GM18505 (cell line): Measurements from ENCODE around the gene TIAM1.
"Not testable (repeated sequence)": the region's sequence is repeated elsewhere in the genome, so short reads cannot be mapped to it uniquely, and the experiment has no call there.

Source experiments
- ATAC-seq: cut with Tn5 transposase; IDR thresholded peaks from one replicate; pipeline ENCODE4 v1.9.1; 2021; ENCODE audit not compliant: unreplicated experiment
- POLR2A ChIP-seq: IDR thresholded peaks from 4 replicates; pipeline ENCODE4 v1.6.1; 2011; ENCODE audit warnings: borderline replicate concordance; ENCODE audit not compliant: insufficient read depth, insufficient read length; ENCODE audit errors: extremely low read depth

TIAM1 gene

DNA sequence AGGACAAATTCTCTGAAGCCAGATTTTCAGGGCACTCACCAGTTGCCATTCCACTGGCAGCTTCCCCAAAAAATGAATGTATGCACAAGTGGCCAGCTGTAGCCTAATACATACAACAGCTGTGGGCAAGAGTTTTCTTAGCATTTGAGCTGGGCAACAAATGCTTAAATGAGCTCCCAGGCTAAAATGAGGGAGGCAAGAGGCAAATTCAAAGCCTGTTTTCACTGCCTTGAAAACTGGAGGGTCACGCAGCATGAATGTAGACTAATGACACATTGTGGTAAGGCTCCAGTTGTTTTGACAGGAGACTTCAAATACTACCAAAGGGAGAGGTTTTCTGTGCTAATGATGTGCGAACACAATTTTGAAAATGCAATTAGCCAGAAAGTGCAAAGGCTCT lies 88.2 kb downstream of the TIAM1 start:
- no peak for ATAC-seq
- no peak for TF ChIP-seq POLR2A

DNA sequence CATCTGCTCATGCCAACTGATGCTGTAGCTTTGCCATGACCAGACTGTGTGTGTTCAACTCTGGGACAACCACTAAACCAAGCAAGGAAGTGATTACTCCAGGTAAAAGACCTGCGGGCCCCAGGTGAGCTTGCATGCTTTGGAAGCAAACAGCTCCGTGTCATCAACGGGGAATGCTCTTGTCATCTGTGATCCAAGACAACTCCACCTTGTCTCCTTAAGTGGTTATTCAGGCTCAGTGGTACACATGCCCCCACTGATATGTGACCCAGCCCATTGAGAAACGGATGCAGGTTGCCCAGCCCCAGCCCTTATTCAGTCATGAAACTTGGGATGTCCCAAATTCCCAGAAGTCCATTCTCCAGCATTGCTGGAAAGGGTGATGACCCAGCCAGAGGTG lies 89.0 kb downstream of the TIAM1 start:
- no peak for TF ChIP-seq POLR2A
- ATAC-seq, result no peak

DNA sequence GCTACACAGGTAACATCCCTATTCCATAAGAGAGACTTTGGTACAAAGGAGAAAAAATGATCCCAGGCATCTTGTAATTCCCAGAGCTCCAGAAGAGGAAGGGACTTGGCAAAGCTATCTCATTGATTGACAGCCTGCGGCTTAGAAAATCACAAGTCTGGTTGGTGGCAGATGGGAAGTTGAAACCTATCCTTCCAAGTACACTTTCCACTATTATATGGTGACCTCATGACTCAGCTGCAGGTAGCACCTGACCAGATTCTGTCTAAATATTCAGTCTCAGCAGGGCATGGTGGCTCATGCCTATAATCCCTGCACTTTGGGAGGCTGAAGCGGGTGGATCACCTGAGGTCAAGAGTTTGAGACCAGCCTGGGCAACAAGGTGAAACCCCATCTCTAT lies 89.9 kb downstream of the TIAM1 start:
- ATAC-seq, result no peak

DNA sequence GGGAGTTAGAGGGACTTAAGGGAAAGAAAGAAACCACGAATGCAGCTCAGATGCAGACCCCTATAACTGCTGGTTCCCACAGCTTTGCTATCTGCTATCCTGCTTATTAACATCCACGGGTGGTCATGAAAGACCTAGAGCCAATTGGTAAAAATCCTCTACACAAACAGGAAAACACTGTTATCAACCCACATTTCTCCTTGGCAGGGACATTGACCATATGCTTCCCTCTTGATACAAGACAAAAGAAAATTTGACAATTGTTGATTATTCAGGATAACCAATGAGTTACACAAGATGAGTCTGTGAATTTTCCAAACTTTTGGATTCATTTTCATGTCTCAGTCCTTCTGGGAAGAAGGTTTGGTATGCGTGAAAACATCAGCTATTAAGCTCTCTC lies 90.4 kb downstream of the TIAM1 start:
- TF ChIP-seq POLR2A, result no peak
- no peak for ATAC-seq

More for the DNA sequence above, 89.9 kb downstream of the TIAM1 start:
- TF ChIP-seq POLR2A, result no peak

DNA sequence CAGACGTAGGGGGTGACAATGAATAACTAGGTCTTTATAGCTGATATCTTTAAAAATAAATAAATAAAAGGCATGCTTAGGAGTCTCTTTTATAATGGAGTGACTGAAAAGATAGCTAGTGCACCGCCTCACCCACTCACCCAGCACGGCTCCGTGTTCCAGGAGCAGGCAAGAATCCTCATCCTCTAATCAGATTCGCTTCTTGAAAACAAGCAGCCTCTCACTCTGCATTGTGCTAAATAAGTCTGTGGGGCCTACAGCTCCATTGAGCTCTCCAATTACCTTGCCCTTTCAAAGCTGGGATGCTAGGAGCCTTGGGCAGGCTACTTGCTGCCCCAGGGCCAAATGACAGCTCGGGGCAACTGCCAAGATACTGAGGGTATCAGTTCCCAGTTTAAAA lies 91.5 kb downstream of the TIAM1 start:
- no peak for TF ChIP-seq POLR2A

DNA sequence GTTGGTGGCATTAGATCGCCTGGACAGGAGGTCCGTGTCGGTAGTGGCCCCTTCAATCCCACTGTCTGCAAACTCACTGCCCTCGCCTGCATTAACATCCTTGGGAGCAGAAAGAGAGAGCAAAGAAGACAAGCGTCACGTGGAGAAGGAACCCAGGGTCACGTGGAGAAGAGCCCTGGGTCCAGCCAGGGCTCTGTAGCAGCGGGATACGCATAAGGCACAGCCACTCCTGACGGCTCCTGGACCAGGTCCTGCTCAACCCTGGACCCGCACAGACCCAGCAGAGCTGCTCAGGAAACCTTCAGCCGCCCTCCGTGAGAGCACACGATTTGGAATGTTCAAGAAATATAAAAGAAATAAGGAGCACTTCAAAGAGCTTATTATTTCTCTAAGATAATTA lies 92.0 kb downstream of the TIAM1 start:
- no peak for ATAC-seq
- no peak for TF ChIP-seq POLR2A

More for the DNA sequence above, 91.5 kb downstream of the TIAM1 start:
- ATAC-seq, result no peak

DNA sequence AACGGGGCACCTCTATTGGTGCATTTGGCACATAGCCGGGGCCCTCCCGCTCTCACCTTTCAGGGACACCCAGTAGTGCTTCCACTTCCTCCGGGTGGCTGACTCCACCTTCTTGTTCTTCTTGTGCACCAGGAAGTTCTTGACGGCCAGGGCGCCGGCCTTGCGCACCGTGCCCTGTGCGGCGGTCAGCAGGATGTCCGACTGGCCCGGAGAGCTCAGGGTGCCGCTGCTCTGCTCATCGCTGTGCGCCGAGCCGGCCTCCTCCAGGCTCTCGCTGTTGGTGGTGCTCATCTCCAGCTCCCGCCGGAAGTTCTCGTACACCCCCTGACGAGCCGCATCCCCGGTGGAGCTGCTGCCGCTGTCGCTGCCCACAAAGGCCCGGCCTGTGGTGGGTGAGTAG lies 92.4 kb downstream of the TIAM1 start:
- no peak for TF ChIP-seq POLR2A
- no peak for ATAC-seq

DNA sequence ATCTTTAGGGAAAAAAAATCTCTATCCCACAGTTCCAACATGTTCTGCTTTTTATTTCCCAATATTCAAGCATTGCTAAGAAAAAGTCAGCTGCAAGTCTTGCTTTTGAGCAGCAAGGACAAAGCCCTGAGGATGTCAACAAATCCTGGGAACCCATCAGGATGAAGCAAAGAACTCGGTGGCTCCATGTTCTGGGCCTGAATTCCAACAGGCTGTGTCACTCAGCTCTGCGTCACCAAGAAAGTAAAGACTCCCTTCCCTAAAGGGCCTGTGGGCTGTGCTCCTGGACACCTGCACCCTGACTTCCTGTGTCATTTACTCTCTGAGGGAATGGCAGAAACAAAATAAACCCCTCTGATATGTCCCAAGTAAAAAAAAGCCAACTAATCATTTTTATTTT lies 95.5 kb downstream of the TIAM1 start:
- ATAC-seq, result no peak
- no peak for TF ChIP-seq POLR2A

DNA sequence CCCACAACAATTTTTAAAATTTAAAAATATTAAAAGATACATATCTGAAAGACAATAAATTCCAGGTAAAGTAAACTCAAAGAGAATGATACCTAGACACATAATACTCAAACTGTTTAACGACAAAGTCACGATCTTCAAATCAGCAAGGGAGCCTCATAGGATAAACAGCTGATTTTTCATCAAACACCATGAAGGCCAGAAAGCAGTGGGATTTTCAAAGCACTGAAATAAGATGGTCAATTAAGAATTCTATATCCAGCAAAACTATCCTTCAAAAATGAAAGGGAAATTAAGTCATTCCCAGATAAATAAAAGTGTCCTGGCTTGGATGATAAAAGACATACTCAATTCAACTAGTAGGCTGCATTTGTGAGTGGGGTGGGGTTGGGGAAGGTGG lies 100.5 kb downstream of the TIAM1 start:
- ATAC-seq, result no peak
- no peak for TF ChIP-seq POLR2A

DNA sequence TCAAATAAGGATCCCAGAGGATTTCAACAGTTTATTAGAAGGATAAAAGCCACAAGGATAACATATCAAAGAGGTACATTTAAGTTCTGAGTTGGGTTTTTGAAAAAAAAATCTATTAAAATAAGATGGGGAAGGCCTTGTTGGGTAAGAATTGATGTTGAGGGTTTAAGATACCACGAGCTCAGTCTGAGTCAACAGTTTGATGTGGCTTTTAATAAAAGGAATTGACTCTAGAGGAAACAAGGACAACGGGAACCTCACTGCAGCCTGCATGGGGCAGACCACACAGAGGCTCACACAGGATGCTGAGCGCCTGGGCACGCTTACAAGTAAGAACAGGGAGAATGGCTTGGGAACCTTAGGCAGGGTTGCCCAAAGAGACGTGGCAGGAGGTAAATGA lies 107.5 kb downstream of the TIAM1 start:
- TF ChIP-seq POLR2A, result no peak
- no peak for ATAC-seq

DNA sequence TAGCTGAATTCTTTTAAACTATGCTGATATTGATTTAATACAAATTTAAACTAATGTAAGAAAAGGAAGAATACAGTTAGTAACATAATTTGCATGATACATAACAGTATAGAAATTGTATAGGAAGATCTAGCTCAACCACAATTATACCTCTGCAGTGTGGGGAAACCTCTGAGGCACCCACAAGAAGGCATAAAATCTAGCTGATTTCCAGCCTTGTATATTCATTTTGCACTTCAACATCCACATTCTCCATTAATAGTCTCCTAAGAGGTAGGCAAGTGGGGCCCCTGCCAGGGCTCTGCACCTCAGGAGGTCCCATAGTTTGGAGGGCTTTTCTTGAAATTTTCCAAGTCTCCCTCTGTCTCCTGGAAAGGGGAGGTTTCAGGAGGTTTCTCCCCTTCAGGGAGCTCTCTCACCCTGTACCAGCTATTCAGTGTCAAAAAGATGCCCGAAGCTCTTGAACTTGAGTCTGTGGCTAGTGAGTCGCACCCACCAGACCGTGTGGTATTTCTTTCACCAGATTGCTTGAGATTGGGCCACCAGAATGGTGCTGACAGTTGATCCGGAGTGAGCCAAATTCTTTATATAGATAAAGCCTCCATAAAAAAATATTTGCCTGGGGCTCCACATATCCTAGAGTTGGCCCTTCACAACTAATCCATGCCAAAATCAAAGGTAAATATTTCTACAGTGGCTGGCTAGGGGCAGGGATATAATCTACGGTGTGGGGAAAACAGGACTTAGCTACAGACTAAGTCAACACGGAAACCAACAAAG lies 108.2 kb downstream of the TIAM1 start:
- ATAC-seq, result no peak

DNA sequence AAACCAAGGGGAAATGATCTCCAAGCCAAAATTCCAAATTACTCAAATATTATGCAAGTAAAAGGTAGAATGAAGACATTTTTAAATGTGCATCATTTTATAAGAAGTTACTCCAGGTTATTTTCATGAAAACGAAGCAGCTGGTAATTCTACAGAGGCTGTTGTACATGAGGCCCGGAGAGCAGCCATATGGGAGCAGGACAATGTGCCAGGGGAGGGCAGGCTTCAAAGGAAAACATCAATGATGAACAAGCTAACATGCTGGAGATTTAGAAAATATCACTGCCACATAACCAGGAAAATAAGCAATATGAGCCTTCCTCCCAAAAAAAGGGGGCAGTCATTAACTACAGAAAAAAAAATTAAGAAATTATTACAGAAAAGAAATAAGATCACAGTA lies 109.1 kb downstream of the TIAM1 start:
- ATAC-seq, result no peak
- no peak for TF ChIP-seq POLR2A

More for the DNA sequence above, 108.2 kb downstream of the TIAM1 start:
- TF ChIP-seq POLR2A, result no peak

DNA sequence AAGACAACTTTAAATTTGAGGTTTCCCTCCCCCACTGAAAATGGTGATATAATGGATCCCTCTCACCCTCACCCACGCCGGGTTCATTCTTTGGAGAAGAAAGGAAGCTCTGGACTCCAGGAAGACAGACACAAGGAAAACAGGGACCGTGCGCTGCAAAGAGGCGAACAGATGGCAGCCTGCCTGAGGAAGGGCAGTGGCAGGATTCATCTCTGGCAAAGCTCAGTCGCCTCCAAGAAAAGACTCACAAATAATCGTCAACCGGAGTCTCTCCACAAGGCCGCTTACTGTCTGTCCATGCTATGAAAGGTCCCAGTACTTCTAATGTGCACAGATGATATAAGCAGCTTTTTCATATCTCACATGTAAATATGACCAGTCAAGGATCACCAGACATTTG lies 110.3 kb downstream of the TIAM1 start:
- ATAC-seq, result no peak
- no peak for TF ChIP-seq POLR2A

DNA sequence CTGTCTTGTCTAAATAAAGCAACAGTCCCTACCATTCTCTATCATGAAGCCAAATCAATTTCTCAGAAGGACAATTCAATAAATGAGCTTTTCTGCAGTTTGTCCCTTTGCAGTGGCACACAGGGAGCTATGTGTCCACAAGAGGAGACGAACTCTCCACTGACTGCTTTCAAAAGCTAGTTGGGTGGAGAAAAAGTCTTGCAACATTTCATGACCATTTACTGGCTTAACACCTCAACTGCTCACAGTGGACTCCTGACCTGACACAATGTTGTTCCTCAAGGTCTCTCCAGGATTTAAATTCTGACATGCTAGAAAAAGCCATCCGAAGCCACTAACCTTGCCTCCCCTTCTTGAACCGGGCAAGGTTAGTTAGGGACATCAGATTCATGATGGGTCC lies 111.7 kb downstream of the TIAM1 start:
- no peak for TF ChIP-seq POLR2A
- no peak for ATAC-seq

DNA sequence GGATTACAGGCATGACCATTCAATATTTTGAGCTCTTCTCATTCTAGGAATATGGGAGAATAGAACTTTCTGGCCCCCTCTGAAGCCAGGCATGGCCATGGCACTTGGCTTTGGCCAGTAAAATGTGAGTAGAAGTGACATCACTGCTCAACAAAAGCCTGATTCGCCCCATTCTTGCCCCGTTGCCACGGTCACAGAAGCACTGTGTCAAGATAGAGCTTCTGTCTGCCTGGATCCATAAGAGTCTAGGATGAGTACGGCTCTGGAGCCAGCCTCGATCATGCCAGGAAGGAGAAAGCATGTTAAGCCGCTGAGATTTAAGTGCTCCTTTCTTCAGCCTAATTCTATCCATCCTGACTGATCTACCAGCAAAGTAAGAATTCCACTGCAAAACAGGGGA lies 113.1 kb downstream of the TIAM1 start:
- ATAC-seq, result no peak
- no peak for TF ChIP-seq POLR2A

DNA sequence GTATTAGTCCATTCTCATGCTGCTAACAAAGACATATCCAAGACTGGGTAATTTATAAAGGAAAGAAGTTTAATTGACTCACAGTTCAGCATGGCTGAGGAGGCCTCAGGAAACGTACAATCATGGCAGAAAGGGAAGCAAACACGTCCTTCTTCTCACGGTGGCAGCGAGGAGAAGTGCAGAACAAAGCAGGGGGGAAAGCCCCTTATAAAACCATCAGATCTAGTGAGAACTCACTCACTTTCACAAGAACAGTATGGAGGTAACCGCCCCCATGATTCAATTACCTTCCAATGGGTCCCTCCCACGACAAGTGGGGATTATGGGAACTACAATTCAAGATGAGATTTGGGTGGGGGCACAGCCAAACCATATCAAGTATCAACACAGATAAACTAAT lies 115.3 kb downstream of the TIAM1 start:
- ATAC-seq, result not testable (repeated sequence)

DNA sequence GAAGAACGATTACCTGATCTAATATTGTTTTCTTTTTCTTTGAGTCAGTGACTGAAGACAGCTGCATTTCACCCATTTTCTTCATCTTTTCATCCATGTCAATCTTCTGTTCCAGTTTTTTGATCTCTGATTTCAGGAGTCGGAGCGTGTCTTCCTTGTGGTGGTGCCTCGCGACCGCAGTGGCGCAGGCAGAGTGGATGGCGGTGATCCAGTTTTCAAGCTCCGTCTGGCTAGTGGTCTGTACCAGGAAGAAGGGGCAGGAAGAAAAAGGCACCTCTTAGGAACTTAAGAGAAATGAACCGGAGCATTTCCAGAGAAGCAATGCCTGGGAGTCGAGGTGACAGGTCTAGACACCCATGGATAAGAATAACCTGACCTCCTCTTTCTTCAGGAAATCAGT lies 118.3 kb downstream of the TIAM1 start:
- no peak for ATAC-seq
- TF ChIP-seq POLR2A, result no peak
